NCI-H446 (cell line): ENCODE measurements around the gene PTGR1.
A peak's percentile ranks its signal among the peaks of the same experiment; 100 is the strongest.
"Not testable (repeated sequence)": the region's sequence is repeated elsewhere in the genome, so short reads cannot be mapped to it uniquely, and the experiment has no call there.

Experiments
- DNase-seq, 2 experiments: peaks; one replicate each; lab custom pipeline; 2025; lab: John Stamatoyannopoulos, UW

Gene PTGR1

GRCh38 chr9:111613436-111614040, 14.1 kb upstream of the PTGR1 start:
- DNase-seq: peak in 1 of 2 experiments; percentile 11

GRCh38 chr9:111610845-111611244, 11.4 kb upstream of the PTGR1 start:
- DNase-seq: no peak

- DNase-seq: no peak
Observed at GRCh38 chr9:111610149-111610548, 10.7 kb upstream of the PTGR1 start.

- DNase-seq: no peak
Observed at GRCh38 chr9:111605041-111605559, 5.7 kb upstream of the PTGR1 start.

GRCh38 chr9:111604054-111604615, 4.7 kb upstream of the PTGR1 start:
- DNase-seq: no peak

- no peak for DNase-seq
Observed at GRCh38 chr9:111603041-111603440, 3.6 kb upstream of the PTGR1 start.

- no peak for DNase-seq
Observed at GRCh38 chr9:111601237-111602018, 2.0 kb upstream of the PTGR1 start.

GRCh38 chr9:111599955-111600343, 502 bp upstream of the PTGR1 start:
- no peak for DNase-seq

- no peak for DNase-seq
Observed at GRCh38 chr9:111598733-111599091, 735 bp downstream of the PTGR1 start.

GRCh38 chr9:111597852-111598732, 1.4 kb downstream of the PTGR1 start:
- peak; percentile 16 to 18 for DNase-seq

GRCh38 chr9:111588846-111589245, 10.6 kb downstream of the PTGR1 start:
- DNase-seq: no peak

- DNase-seq: no peak
Observed at GRCh38 chr9:111586378-111586777, 13.1 kb downstream of the PTGR1 start.

GRCh38 chr9:111582888-111583287, 16.6 kb downstream of the PTGR1 start:
- DNase-seq: no peak

GRCh38 chr9:111572950-111573604, 26.4 kb downstream of the PTGR1 start:
- DNase-seq: peak; percentile 3 to 27

GRCh38 chr9:111568127-111568526, 31.3 kb downstream of the PTGR1 start:
- DNase-seq: not testable (repeated sequence)

GRCh38 chr9:111566234-111566633, 33.2 kb downstream of the PTGR1 start:
- DNase-seq: peak in 1 of 2 experiments; percentile 8

- DNase-seq: no peak
Observed at GRCh38 chr9:111561165-111561719, 38.2 kb downstream of the PTGR1 start.

- no peak for DNase-seq
Observed at GRCh38 chr9:111559000-111559610, 40.3 kb downstream of the PTGR1 start.

GRCh38 chr9:111555425-111555824, 44.0 kb downstream of the PTGR1 start:
- DNase-seq: not testable (repeated sequence)

- no peak for DNase-seq
Observed at GRCh38 chr9:111548623-111549022, 50.8 kb downstream of the PTGR1 start.
